Thyroid gland (tissue), 4 donors: ENCODE measurements around the gene CMC1. TPM values are rescaled to one million over a fixed set of nuclear protein-coding genes. Genes with fewer than 3 reads are reported as not detected.

ENCODE experiments used
- DNase-seq, 2 donors: peaks; one replicate each; pipeline ENCODE4 v3.0.0-alpha.2; 2019
- H3K27ac ChIP-seq, 3 donors: fragments of 200-600 bp; sonication (generic); 1 replicate in 2 of 3; 2 replicates in 1 of 3; pipeline ENCODE4 v1.5.1; 2016 to 2019; ENCODE audit warnings: mild to moderate bottlenecking in 1 of 3, moderate library complexity in 1 of 3
- H3K27me3 ChIP-seq: fragments of 200-600 bp; sonication (generic); one replicate; pipeline ENCODE4 v1.5.1; 2019
- H3K36me3 ChIP-seq, 2 donors: fragments of 200-600 bp; sonication (generic); one replicate each; pipeline ENCODE4 v1.5.1; 2016 to 2019
- H3K4me1 ChIP-seq, 2 donors: fragments of 200-600 bp; sonication (generic); one replicate each; pipeline ENCODE4 v1.5.1; 2017 to 2019
- H3K4me3 ChIP-seq, 3 donors: fragments of 200-600 bp; sonication (generic); replicated peaks in 1 of 3; 1 replicate in 2 of 3; 2 replicates in 1 of 3; pipeline ENCODE4 v1.5.1; 2016; ENCODE audit warnings: mild to moderate bottlenecking in 1 of 3
- H3K9me3 ChIP-seq: fragments of 200-600 bp; sonication (generic); one replicate; pipeline ENCODE4 v1.5.1; 2017
- POLR2A ChIP-seq, 2 donors: fragments of 450-650 bp; IDR thresholded peaks; one replicate each; pipeline ENCODE4 v1.6.1; 2017; ENCODE audit warnings: antibody characterized with exemption in 2 of 2, mild to moderate bottlenecking in 2 of 2, moderate library complexity in 1 of 2
- WGBS, 2 donors: methylation state at CpG; one replicate each; pipeline ENCODE4 v1.1.5; 2017; 5-methylcytosine and 5-hydroxymethylcytosine counted together
- intact Hi-C: fragments of 100-400 bp; cut with DNase I; formaldehyde crosslinking; loops from one replicate; pipeline ENCODE4 v1.15.1; 2023
- total RNA-seq, 4 donors: library from RNA; depleted of rRNA; stranded (reverse); fragments of >200 nt; gene quantifications; one replicate each; pipeline ENCODE4 v1.2.3, GENCODE V29; 2016
- TF ChIP-seq, protein P1 (sequence below), 6 experiments: fragments of 200-600 bp in 3 of 6; fragments of 450-650 bp in 3 of 6; sonication (generic) in 3 of 6; IDR thresholded peaks; one replicate each; pipeline ENCODE4 v1.5.1; 2016 to 2019; ENCODE audit warnings: antibody characterized with exemption in 6 of 6, mild to moderate bottlenecking in 2 of 6, inconsistent platforms in 1 of 6, moderate library complexity in 1 of 6

Gene CMC1
- total RNA-seq, 4 donors from 2014 or later = 3.0 to 22.7 (median 8.3) TPM

GRCh38 chr3:28343144-28343543 is 101.7 kb downstream of the CMC1 start:
- H3K27ac ChIP-seq = no peak overlapping the region
- intact Hi-C loops = no loop called here
- no peaks in the 10 kb centered on the region for H3K36me3 ChIP-seq
- no peaks in the 10 kb centered on the region for H3K27me3 ChIP-seq
- no peak overlapping the region for H3K4me3 ChIP-seq
- no peaks in the 10 kb centered on the region for H3K9me3 ChIP-seq
- peaks cover 20 to 34% of the 10 kb centered on the region in 2 donors for H3K4me1 ChIP-seq
- TF ChIP-seq POLR2A (IDR thresholded peaks at IDR 0.05) = no peak
- TF ChIP-seq, protein P1, sequence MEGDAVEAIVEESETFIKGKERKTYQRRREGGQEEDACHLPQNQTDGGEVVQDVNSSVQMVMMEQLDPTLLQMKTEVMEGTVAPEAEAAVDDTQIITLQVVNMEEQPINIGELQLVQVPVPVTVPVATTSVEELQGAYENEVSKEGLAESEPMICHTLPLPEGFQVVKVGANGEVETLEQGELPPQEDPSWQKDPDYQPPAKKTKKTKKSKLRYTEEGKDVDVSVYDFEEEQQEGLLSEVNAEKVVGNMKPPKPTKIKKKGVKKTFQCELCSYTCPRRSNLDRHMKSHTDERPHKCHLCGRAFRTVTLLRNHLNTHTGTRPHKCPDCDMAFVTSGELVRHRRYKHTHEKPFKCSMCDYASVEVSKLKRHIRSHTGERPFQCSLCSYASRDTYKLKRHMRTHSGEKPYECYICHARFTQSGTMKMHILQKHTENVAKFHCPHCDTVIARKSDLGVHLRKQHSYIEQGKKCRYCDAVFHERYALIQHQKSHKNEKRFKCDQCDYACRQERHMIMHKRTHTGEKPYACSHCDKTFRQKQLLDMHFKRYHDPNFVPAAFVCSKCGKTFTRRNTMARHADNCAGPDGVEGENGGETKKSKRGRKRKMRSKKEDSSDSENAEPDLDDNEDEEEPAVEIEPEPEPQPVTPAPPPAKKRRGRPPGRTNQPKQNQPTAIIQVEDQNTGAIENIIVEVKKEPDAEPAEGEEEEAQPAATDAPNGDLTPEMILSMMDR (IDR thresholded peaks at IDR 0.05) = no peak
- DNase-seq = no peak

GRCh38 chr3:28345690-28346089 is 104.3 kb downstream of the CMC1 start:
- WGBS, 2 donors = 96 to 98% methylated on average over 1 of the region's 1 CpG
- H3K36me3 ChIP-seq = no peaks in the 10 kb centered on the region
- TF ChIP-seq, protein P1 (IDR thresholded peaks at IDR 0.05) = no peak
- no peak for TF ChIP-seq POLR2A (IDR thresholded peaks at IDR 0.05)
- no peaks in the 10 kb centered on the region for H3K27me3 ChIP-seq
- no peak overlapping the region for H3K4me3 ChIP-seq
- H3K9me3 ChIP-seq = no peaks in the 10 kb centered on the region
- no peak overlapping the region for H3K27ac ChIP-seq
- DNase-seq = no peak
- peaks cover 25 to 34% of the 10 kb centered on the region in 2 donors for H3K4me1 ChIP-seq
- intact Hi-C loops = no loop called here

DNA sequence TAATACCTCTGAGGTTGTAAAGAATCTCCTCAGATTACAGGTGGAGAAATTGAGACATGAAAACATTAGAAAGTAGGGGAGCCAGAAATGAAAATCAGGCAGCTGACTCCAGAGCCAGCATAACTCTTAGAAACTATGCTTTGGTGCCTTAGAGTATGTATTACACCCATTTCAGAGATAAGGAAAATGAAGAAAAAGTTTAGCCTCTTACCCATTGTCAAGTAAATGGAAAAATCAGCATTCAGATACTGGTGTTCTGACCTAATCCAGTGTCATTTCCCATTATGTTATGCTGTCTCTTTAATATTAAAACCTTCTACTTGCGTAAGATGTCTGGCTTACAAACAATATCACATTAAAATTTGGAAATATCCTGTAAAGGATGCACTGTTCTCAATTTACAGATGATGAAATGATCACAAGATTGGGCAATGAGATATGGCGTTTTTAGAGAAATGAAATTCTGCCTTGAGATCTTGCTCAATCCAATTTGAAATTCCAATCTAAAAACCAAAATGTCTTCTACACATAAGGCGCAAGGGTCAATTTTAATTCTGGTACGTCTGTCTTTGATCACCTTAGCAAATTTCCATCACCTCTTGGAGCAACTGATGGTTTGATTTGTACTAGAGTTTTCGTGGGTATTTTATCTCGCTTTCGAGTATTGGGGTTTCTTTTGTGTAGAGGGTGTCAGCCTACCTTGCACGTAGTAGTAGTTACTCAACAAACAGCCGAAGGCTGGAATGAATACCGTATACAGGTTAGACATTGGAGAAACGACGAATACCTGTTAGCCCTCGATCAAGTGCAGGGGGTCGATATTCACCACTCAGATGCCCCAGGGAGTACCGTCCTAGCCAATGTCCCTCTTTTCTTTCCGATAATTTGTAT is 106.2 kb downstream of the CMC1 start:
- Histone ChIP-seq H3K36me3 (no peaks in the 10 kb centered on the region), H3K4me3 (peak overlapping the region; percentile 55 to 94 (median 65)), H3K27me3 (no peaks in the 10 kb centered on the region), H3K9me3 (no peaks in the 10 kb centered on the region), H3K4me1 (peaks cover 25 to 29% of the 10 kb centered on the region in 2 donors), H3K27ac (peak overlapping the region; percentile 80 to 99 (median 98))
- DNase-seq = no peak
- TF ChIP-seq, protein P1 (IDR thresholded peaks at IDR 0.05) = no peak
- TF ChIP-seq POLR2A (IDR thresholded peaks at IDR 0.05) = no peak
- WGBS, 2 donors = 33 to 35% methylated on average over 16 of the region's 16 CpGs
- intact Hi-C loops = no loop called here

- H3K4me3 ChIP-seq = peak overlapping the region; percentile 55 to 94 (median 65)
- 0 to 1% methylated on average over 15 to 16 of the region's 16 CpGs for WGBS, 2 donors
- peaks cover 25% of the 10 kb centered on the region in 2 donors for H3K4me1 ChIP-seq
- H3K27ac ChIP-seq = peak overlapping the region; percentile 80 to 99 (median 98)
- no peaks in the 10 kb centered on the region for H3K36me3 ChIP-seq
- intact Hi-C loops = no loop called here
- TF ChIP-seq, protein P1 (IDR thresholded peaks at IDR 0.05) = no peak
- TF ChIP-seq POLR2A (IDR thresholded peaks at IDR 0.05) = no peak
- H3K9me3 ChIP-seq = no peaks in the 10 kb centered on the region
- no peak for DNase-seq
- no peaks in the 10 kb centered on the region for H3K27me3 ChIP-seq
Measured at GRCh38 chr3:28348265-28348628, 106.8 kb downstream of the CMC1 start.
